GM18505 (cell line): Measurements from ENCODE around the gene CDH16.
"Not testable (repeated sequence)": the region's sequence is repeated elsewhere in the genome, so short reads cannot be mapped to it uniquely, and the experiment has no call there.

Experiments used
- ATAC-seq: cut with Tn5 transposase; IDR thresholded peaks from one replicate; pipeline ENCODE4 v1.9.1; 2021; ENCODE audit not compliant: unreplicated experiment
- POLR2A ChIP-seq: IDR thresholded peaks from 4 replicates; pipeline ENCODE4 v1.6.1; 2011; ENCODE audit warnings: borderline replicate concordance; ENCODE audit not compliant: insufficient read depth, insufficient read length; ENCODE audit errors: extremely low read depth

The CDH16 gene

GRCh38 chr16:66904846-66905632 lies 13.6 kb downstream of the CDH16 start:
- no peak for ATAC-seq
- no peak for TF ChIP-seq POLR2A

DNA sequence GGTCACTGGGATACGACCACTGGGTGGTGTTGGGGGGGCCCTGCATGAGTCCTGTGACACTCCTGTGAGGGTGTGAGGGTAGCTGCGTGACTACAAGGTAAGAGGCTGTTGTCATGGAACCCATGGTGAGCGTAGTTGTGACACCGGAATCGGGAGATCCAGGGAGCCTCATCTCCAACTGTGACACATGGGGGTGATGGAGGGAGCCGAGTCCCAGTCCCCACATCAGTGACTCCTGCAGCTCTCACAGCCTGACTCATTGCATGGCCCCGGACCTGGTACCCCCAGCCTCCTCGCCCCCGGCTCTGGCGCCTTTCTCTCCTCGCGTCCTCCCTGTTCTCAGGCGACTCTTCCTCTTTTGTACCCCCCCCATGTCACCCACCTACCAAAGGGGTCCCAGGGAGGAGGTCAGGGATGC lies 14.2 kb downstream of the CDH16 start:
- no peak for TF ChIP-seq POLR2A
- no peak for ATAC-seq

- ATAC-seq: no peak
Measured at GRCh38 chr16:66903544-66904427, 14.9 kb downstream of the CDH16 start.

DNA sequence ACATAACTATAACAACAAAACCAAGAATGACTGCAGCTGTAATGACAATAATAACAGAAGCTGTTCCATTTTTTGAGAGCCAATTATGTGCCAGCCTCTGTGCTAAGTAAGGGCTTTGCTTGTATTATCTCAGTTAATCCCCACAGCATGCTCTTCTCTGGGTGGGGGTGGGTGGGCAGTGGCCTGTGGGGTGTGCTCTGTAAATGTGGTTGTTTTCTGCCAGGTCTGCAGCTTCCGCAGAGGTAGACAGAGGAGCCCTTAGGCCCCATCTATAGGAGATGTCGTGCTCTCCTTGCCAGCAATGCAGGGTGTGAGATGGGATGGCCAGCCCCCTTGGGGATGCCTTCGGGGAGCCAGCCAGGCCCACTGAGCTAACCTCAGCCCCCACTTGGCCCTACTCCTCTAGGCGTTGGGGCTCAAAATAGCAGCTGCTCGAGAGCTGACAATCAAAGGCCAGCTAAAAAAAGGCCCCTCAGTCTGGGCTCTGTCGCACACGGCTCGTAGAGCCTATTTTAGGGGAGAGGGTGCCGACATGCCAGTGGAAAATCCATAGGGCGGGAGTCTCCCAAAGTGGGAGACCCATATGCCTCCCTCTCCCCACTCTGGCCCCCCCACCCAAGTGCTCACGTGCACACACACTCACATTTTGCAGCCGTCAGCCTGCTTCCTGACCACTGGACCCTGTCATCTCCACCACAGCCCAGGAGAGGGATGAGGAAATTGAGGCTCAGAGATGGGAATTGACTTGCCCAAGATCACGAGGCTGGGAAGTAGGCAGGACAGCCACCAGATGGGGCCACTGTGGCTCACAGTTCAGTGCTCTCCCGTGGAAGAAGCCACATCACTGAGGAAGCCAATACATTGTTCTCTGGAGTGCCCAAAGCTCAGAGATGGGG lies 15.8 kb downstream of the CDH16 start:
- no peak for ATAC-seq
- TF ChIP-seq POLR2A: no peak

More at GRCh38 chr16:66903544-66904427, 14.9 kb downstream of the CDH16 start:
- TF ChIP-seq POLR2A: no peak

DNA sequence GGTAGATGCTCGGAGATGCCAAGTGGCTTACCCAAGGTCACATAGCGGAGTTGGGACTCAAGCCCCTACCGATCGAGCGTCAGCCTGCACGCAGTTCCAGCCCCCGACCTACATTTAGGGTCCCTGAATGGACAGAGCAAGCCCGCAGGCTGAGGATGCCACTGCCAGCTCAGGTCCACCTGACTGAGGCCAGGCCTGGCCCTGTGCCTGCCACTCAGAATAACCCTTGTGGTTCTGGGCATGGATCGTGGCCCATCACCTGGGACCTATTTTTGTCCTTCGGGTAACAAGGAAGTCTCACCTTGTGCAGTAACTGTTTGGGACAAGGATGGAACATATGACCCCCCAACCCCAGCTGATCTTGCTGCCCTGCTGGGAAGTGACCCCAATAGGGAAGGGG lies 17.1 kb downstream of the CDH16 start:
- ATAC-seq: no peak
- TF ChIP-seq POLR2A: no peak

DNA sequence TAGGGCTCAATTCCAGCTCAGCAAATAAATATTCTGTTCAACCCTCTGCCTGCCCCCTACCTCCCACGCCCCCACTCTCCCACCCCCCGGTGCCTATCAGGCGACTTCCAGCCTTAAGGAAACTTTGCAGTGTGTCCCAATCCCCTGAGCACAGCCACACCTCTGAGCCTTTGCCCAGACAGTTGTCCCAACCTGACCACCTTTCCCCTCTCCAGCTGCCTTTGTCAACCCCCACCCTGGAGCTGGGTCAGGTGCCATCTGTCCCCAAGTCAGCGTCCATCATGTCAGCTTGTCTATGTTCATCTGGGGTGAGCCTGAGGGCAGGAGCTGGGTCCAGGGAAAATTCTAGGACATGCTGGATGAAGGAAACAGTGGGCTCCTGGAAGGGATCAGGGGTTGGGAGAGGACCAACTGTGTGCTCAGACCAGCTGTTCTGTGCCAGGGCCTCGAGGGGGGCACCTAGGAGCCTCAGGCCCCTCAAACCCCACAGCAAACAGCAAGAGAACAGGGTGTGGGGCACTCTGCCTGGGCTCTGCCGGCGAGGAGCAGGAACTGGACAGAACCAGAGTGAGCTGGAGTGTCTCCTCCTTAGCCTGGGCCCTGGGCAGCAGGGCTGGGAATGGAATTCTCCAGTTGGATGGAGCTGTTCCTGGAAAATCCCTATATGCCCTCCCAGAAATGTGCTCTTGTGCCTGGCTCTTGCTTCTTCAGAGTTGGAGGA lies 17.8 kb downstream of the CDH16 start:
- no peak for ATAC-seq
- no peak for TF ChIP-seq POLR2A

DNA sequence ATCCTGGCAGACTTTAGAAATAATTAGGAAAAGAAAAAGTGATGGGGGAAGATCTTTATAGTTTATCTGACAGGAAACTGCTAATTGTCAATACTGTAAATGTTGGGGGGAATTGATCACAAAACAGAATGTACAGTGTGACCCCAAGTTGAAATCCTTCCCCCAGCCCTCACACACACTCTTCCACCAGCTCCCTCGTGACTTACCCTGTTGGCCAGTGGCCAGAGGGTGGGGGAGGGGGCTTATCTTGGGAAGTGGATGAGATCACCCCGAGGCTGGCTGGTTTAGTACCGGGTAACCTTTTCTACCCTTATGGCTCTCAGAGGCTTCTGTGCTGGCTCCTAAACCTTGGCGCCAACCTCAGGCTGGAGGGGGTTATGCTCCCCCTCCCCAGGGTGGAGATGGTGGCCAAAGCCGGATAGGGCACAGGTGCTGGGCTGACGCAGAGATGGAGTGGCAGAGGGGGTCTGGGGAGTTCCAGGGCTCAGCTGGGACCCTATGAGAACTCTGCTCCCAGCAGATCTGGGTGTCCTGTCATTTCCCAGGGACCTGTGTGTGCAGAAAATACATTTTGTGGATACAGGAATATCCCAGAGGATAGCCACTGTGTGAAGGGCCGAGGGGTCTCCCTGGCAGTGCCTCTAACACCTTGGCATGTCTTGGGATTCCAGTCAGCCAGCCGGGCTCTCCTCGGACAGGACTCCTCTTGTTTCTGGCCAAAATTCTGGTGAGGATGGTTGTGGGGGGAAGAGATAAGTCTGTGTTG lies 18.6 kb downstream of the CDH16 start:
- no peak for ATAC-seq
- no peak for TF ChIP-seq POLR2A

- TF ChIP-seq POLR2A: no peak
- ATAC-seq: no peak
Measured at GRCh38 chr16:66899310-66899944, 19.3 kb downstream of the CDH16 start.

DNA sequence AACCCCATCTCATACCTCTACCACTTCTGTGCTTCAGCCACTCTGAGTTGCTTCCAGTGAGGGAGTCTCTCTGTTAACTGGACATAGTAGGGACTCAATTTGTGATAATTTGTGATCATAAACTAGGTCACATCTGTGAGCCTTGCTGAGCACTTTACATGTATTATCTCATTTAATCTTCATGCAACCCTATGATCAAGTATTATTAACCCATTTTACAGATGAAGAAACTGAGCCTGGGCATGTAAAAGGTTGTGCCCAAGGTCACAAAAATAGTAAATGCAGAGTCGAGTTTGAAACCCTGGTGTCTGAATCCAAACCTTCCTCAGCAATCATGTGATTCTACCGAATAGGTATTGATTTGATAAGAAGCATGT lies 19.8 kb downstream of the CDH16 start:
- no peak for ATAC-seq
- no peak for TF ChIP-seq POLR2A

DNA sequence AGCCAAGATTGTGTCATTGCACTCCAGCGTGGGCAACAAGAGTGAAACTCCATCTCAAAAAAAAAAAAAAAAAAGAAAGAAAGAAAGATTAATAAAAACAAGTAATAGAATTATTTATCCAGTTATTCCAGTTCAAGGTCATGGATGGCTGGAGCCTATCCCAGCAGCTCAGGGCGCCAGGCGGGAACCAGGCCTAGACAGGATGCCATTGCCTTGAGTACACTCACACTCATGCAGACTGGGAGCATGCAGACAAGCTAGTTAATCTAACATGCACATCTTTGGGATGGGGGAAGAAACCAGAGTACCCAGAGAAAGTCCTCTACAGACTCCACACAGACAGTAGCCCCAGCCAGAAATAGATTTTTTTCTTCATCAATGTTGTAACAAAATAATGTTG lies 20.5 kb downstream of the CDH16 start:
- no peak for ATAC-seq
- TF ChIP-seq POLR2A: no peak

DNA sequence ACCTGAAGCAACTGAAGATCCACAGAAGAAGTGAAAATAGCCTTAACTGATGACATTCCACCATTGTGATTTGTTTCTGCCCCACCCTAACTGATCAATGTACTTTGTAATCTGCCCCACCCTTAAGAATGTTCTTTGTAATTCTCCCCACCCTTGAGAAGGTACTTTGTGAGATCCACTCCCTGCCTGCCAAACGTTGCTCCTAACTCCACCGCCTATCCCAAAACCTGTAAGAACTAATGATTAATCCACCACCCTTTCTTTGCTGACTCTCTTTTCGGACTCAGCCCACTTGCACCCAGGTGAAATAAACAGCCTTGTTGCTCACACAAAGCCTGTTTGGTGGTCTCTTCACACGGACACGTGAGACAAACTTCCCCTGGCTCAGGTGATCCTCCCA lies 22.0 kb downstream of the CDH16 start:
- not testable (repeated sequence) for ATAC-seq

DNA sequence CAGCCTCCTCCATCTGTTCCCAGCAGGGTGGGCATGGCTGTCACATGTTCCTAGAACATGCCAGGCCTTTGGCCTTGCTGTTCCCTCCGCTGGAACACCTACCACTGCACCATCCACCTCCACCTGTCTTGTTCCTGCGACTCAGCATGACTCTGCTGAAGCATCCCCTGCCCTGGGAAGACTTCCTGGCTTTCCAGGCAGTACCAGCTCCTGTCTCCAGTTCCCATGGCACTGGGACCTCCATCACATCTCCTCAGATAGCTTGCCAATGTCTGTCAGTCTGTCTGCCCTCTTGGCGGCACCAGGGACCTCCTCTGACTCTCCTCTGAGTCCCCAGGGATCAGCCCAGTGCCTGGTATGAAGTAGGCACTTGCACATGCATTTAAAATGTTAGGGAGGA lies 22.7 kb downstream of the CDH16 start:
- TF ChIP-seq POLR2A: no peak
- no peak for ATAC-seq

- TF ChIP-seq POLR2A: no peak
- no peak for ATAC-seq
Measured at GRCh38 chr16:66895689-66895979, 23.1 kb downstream of the CDH16 start.
